NT2/D1 (cell line): ENCODE data around the gene LAMB2.

Experiments used
- YY1 ChIP-seq: IDR thresholded peaks from 2 replicates; pipeline ENCODE4 v1.6.1; 2011; ENCODE audit not compliant: insufficient read length, insufficient read depth
- ZNF274 ChIP-seq: IDR thresholded peaks from 2 replicates; pipeline ENCODE4 v1.6.1; 2011; ENCODE audit warnings: mild to moderate bottlenecking, low read depth, low read length

- TF ChIP-seq YY1 (no peak), ZNF274 (no peak)
These were observed 41.6 kb upstream of the LAMB2 start for GRCh38 chr3:49174397-49174985.
